NT2/D1 (cell line): Measurements from ENCODE around the gene BRMS1.
"Not testable (repeated sequence)": the region's sequence is repeated elsewhere in the genome, so short reads cannot be mapped to it uniquely, and the experiment has no call there.

Experiments
- DNase-seq: peaks from one replicate; pipeline ENCODE4 v3.0.0-alpha.2; 2011; ENCODE audit warnings: low read depth, low spot score
- H3K27me3 ChIP-seq: 2 replicates; pipeline ENCODE4 v1.6.0; 2011; ENCODE audit warnings: mild to moderate bottlenecking; ENCODE audit not compliant: insufficient read length, insufficient read depth
- H3K36me3 ChIP-seq: 2 replicates; pipeline ENCODE4 v1.6.1; 2011; ENCODE audit warnings: mild to moderate bottlenecking, low read length, mixed read lengths; ENCODE audit not compliant: insufficient read depth, insufficient read length
- H3K4me1 ChIP-seq: 2 replicates; pipeline ENCODE4 v1.5.1; 2011; ENCODE audit not compliant: insufficient read depth, insufficient read length
- H3K4me3 ChIP-seq: 2 replicates; pipeline ENCODE4 v1.5.1; 2011; ENCODE audit warnings: low read depth; ENCODE audit not compliant: insufficient read length
- H3K9ac ChIP-seq: 2 replicates; pipeline ENCODE4 v1.6.0; 2011; ENCODE audit warnings: low read depth; ENCODE audit not compliant: insufficient read length
- H3K9me3 ChIP-seq: 2 replicates; pipeline ENCODE4 v1.5.1; 2011; ENCODE audit warnings: mild to moderate bottlenecking, low read length; ENCODE audit not compliant: insufficient read depth
- SUZ12 ChIP-seq: IDR thresholded peaks from 2 replicates; pipeline ENCODE4 v1.6.1; 2011; ENCODE audit not compliant: insufficient read length, insufficient read depth; ENCODE audit errors: extremely low read depth
- YY1 ChIP-seq: IDR thresholded peaks from 2 replicates; pipeline ENCODE4 v1.6.1; 2011; ENCODE audit not compliant: insufficient read length, insufficient read depth
- ZNF274 ChIP-seq: IDR thresholded peaks from 2 replicates; pipeline ENCODE4 v1.6.1; 2011; ENCODE audit warnings: mild to moderate bottlenecking, low read depth, low read length

BRMS1 gene

DNA sequence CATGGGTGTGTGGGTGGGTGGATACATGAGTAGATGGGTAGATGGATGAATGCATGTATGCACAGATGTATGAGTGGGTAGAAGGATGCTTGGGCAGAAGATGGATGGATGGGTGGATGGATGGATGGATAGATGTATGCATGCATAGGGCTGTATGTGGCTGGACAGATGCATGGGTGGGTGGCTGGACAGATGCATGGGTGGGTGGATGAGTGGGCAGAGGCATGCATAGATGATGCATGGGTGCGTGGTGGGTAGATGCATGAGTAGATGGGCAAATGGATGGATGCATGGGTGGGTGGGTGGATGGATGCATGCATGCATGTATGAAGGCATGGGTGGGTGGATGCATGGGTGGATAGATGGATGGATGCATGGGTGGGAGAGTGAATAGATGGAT lies 21.2 kb downstream of the BRMS1 start:
- no peak overlapping the region for H3K9ac ChIP-seq
- H3K27me3 ChIP-seq: no peaks in the 10 kb centered on the region
- no peaks in the 10 kb centered on the region for H3K36me3 ChIP-seq
- H3K4me3 ChIP-seq: no peak overlapping the region
- peaks cover 41% of the 10 kb centered on the region for H3K4me1 ChIP-seq
- no peak for TF ChIP-seq ZNF274
- TF ChIP-seq SUZ12: no peak
- no peak for TF ChIP-seq YY1
- peaks cover 10% of the 10 kb centered on the region; the same call in 1 of the 2 replicates for H3K9me3 ChIP-seq
- no peak for DNase-seq

DNA sequence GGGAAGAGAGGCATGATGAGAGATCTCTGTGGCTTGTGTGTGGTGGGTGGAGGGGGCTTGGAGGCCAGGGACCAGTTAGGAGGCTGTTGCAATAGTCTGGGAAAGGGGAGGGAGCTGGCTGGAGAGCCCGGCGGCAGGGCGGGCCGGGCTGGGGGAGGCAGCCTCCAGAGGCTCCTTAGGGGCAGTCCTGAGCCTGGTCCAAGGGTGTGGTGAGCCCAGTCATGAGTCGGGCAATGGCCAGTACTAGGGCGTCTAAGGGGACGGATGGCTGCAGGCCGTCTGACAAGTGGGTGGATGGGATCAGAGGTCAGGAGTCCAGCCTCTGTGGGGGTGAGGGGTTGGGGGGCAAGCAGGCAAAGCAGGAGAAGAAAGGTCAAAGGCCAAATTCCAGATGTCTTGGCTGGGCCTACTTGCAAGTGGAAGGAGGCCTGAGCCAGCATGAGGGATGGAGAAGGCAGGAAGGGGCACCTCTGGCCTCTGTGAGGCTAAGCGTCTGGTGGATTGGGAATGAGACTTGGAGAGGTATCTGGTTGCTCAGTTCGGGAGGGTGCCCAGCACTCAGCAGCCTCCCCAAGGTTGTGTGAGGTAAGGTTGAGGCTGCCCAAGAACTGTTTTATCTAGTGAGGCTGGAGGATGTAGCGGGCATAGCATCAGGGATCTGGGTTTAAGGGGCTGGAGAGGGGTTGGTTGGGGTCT lies 22.0 kb downstream of the BRMS1 start:
- no peak for TF ChIP-seq YY1
- no peak for TF ChIP-seq ZNF274
- TF ChIP-seq SUZ12: no peak
- H3K4me3 ChIP-seq: no peak overlapping the region
- no peaks in the 10 kb centered on the region for H3K27me3 ChIP-seq
- no peak overlapping the region for H3K9ac ChIP-seq
- H3K4me1 ChIP-seq: peaks cover 45% of the 10 kb centered on the region
- peaks cover 11% of the 10 kb centered on the region; the same call in 1 of the 2 replicates for H3K9me3 ChIP-seq
- H3K36me3 ChIP-seq: no peaks in the 10 kb centered on the region
- no peak for DNase-seq

DNA sequence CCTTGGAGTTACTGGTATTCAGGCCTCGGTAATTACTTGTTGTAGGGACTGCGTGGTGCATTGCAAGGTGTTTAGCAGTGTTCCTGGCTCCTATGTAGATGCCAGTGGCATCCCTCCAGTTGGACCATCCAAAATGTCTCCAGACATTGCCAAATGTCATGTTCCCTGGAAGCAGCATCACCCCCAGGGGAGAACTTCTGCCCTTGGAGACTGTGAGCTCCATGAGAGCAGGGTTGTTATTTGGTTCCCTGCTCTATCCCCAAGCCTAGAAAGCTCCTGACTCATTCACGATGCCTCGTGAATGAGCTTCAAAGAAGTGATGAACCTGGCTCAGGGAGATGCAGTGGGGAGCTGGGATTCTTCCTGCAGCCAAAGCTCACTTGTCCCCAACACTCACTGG lies 23.3 kb downstream of the BRMS1 start:
- peaks cover 11% of the 10 kb centered on the region; the same call in 1 of the 2 replicates for H3K9me3 ChIP-seq
- H3K36me3 ChIP-seq: no peaks in the 10 kb centered on the region
- DNase-seq: no peak
- no peak for TF ChIP-seq ZNF274
- peaks cover 41% of the 10 kb centered on the region for H3K4me1 ChIP-seq
- H3K9ac ChIP-seq: no peak overlapping the region
- peaks cover 3% of the 10 kb centered on the region for H3K27me3 ChIP-seq
- H3K4me3 ChIP-seq: no peak overlapping the region

DNA sequence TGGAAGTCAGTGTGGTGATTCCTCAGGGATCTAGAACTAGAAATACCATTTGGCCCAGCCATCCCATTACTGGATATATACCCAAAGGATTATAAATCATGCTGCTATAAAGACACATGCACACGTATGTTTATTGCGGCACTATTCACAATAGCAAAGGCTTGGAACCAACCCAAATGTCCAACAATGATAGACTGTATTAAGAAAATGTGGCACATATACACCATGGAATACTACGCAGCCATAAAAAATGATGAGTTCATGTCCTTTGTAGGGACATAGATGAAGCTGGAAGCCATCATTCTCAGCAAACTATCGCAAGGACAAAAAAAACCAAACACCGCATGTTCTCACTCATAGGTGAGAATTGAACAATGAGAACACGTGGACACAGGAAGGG lies 24.2 kb downstream of the BRMS1 start:
- peaks cover 11% of the 10 kb centered on the region; the same call in 1 of the 2 replicates for H3K9me3 ChIP-seq
- not testable (repeated sequence) for DNase-seq, H3K4me3 ChIP-seq, H3K36me3 ChIP-seq, H3K9ac ChIP-seq
- peaks cover 43% of the 10 kb centered on the region for H3K4me1 ChIP-seq
- H3K27me3 ChIP-seq: peaks cover 11% of the 10 kb centered on the region

DNA sequence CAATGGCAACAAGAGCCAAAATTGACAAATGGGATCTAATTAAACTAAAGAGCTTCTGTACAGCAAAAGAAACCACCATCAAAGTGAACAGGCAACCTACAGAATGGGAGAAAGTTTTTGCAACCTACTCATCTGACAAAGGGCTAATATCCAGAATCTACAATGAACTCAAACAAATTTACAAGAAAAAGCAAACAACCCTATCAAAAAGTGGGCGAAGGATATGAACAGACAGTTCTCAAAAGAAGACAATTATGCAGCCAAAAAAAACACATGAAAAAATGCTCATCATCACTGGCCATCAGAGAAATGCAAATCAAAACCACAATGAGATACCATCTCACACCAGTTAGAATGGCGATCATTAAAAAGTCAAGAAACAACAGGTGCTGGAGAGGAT lies 24.6 kb downstream of the BRMS1 start:
- not testable (repeated sequence) for H3K9ac ChIP-seq, H3K36me3 ChIP-seq, H3K4me3 ChIP-seq, DNase-seq
- Histone ChIP-seq H3K27me3 (peaks cover 16% of the 10 kb centered on the region), H3K9me3 (peaks cover 11% of the 10 kb centered on the region; the same call in 1 of the 2 replicates), H3K4me1 (peaks cover 43% of the 10 kb centered on the region)

DNA sequence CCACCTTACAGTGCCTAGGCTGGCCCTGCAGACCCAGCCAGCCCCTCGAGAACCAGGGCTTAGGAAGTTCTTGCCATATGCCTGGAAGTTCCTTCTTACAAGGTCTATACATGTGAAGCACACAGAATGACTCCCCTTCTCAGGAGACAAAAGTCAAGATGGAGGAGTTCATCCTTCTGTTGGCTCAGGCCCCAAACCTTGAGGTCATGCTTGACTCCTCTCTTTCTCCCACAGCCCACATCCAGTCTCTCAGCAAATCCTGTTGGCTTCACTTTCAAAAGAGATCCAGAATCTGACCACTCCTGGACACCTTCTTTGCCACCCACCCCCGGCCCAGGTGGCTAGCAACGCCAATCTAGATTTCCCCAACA lies 26.3 kb downstream of the BRMS1 start:
- no peak for TF ChIP-seq SUZ12
- no peak for TF ChIP-seq ZNF274
- peaks cover 41% of the 10 kb centered on the region for H3K4me1 ChIP-seq
- peaks cover 11% of the 10 kb centered on the region; the same call in 1 of the 2 replicates for H3K9me3 ChIP-seq
- no peak for DNase-seq
- H3K36me3 ChIP-seq: peaks cover 3% of the 10 kb centered on the region
- no peak overlapping the region for H3K4me3 ChIP-seq
- H3K27me3 ChIP-seq: peaks cover 19% of the 10 kb centered on the region
- H3K9ac ChIP-seq: peak overlapping the region; percentile 54

DNA sequence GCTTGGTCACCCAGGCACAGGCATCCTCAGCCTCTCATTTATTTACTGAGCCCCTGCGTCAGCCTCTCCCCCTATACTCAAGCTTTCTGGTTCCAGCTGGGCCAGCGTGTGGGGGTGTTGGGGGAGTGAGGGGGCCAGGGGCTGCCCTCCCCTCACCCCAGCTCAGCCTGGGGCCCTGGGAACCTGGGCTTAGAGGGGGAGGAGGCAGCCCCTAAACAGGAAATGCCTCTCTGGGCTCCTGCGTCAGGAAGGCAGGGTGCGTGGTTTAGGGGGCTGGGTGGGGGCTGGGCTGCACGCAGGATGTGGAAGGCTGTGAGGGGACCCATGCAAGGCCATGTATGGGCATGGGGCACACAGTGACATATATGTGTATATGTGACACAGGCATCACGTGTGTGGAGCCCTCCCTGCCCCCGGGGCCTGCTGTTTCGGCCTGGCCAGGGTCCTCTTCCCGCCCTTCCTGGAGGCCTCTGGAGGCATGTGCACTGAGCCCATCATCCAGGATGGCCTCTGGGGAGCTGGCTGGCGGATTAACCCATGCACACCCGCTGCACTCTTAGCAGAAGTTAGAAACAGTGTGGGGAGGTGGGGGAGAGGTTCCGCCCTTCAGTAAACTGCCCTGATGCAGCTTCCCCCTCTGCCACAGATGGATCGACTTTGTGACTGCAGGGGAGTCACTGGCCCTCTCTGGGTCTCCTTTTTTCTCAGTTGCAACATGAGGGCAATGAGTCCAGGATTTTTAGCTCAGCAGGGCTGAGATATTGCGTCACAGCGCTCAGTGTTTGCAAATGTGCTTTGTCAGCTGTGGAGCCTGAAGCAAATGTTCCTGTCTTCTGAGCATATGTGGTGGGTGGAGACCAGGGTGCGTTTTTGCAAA lies 26.9 kb downstream of the BRMS1 start:
- no peak for DNase-seq
- Histone ChIP-seq H3K36me3 (peaks cover 3% of the 10 kb centered on the region), H3K27me3 (peaks cover 19% of the 10 kb centered on the region), H3K9ac (peak overlapping the region; percentile 54), H3K9me3 (peaks cover 11% of the 10 kb centered on the region; the same call in 1 of the 2 replicates), H3K4me1 (peaks cover 41% of the 10 kb centered on the region), H3K4me3 (no peak overlapping the region)
- no peak for TF ChIP-seq ZNF274
- TF ChIP-seq YY1: no peak
- TF ChIP-seq SUZ12: no peak
